HCT116 (cell line): ENCODE measurements around the gene CMPK1. TPM values are rescaled to one million over a fixed set of nuclear protein-coding genes. Genes with fewer than 3 reads are reported as not detected.
"Not testable (repeated sequence)": the region's sequence is repeated elsewhere in the genome, so short reads cannot be mapped to it uniquely, and the experiment has no call there.

Source experiments
- ATAC-seq: fragments of 200-7000 bp; cut with Tn5 transposase; 2 replicates; pipeline ENCODE4 v1.9.1; 2020; ENCODE audit warnings: mild to moderate bottlenecking, moderate library complexity
- BruUV-seq: library from RNA; stranded (reverse); fragments of 400-500 nt; replicated peaks from 2 replicates; lab custom pipeline; 2021; lab: Mats Ljungman, UMichigan
- CTCF ChIA-PET: fragments of 300-600 bp; sonication (Branson Sonifier 250); formaldehyde crosslinking; loops from one replicate; lab custom pipeline; 2021; ENCODE audit warnings: antibody characterized with exemption; lab: Charles Lee
- POLR2A ChIA-PET: fragments of 300-600, 350-600 bp; sonication (Branson Sonifier 250); formaldehyde crosslinking; loops from one replicate; lab custom pipeline; 2021; ENCODE audit warnings: antibody characterized with exemption; lab: Charles Lee
- RAD21 ChIA-PET, 2 experiments: fragments of 300-600 bp; sonication (Branson Sonifier 250); formaldehyde crosslinking; loops; one replicate each; lab custom pipeline; 2023; ENCODE audit warnings: low total read pairs in 2 of 2; ENCODE audit not compliant: uncharacterized antibody in 2 of 2, unreplicated experiment in 2 of 2, low non-redundant PET in 1 of 2; lab: Charles Lee
- DNase-seq: peaks from one replicate; pipeline ENCODE4 v3.0.0-alpha.2; 2010; ENCODE audit warnings: low read depth, low spot score
- H2AFZ ChIP-seq: fragments of 200-600 bp; shearing (Covaris generic), sonication (generic); 2 replicates; pipeline ENCODE4 v1.6.1; 2017; ENCODE audit warnings: low read depth, mixed run types, mixed read lengths, antibody characterized with exemption, low read length; ENCODE audit not compliant: poor library complexity, severe bottlenecking
- H3K27ac ChIP-seq: 2 replicates; pipeline ENCODE4 v1.5.1; 2012; ENCODE audit warnings: low read depth, low read length
- H3K27me3 ChIP-seq: fragments of 200-600 bp; sonication (generic); 2 replicates; pipeline ENCODE4 v1.6.1; 2016; ENCODE audit warnings: mixed run types, low read length, mixed read lengths; ENCODE audit not compliant: insufficient read depth
- H3K36me3 ChIP-seq, 2 experiments: fragments of 200-500 bp in 1 of 2; fragments of 200-600 bp in 1 of 2; sonication (Bioruptor generic) in 1 of 2; sonication (generic) in 1 of 2; 2 replicates each; pipeline versions ENCODE4 v1.5.1 to v1.6.1; 2014 to 2016; ENCODE audit warnings: low read length in 2 of 2, inconsistent platforms in 1 of 2, mixed read lengths in 1 of 2, mixed run types in 1 of 2; ENCODE audit not compliant: insufficient read depth in 2 of 2, control insufficient read depth in 1 of 2
- H3K4me1 ChIP-seq, 2 experiments: fragments of 200-600 bp in 1 of 2; sonication (generic) in 1 of 2; 2 replicates each; pipeline versions ENCODE4 v1.5.1 to v1.6.1; 2012 to 2017; ENCODE audit warnings: low read length in 2 of 2, inconsistent platforms in 1 of 2, mild to moderate bottlenecking in 1 of 2, mixed read lengths in 1 of 2, mixed run types in 1 of 2, moderate library complexity in 1 of 2; ENCODE audit not compliant: insufficient read depth in 2 of 2, control insufficient read depth in 1 of 2
- H3K4me2 ChIP-seq: fragments of 200-600 bp; sonication (generic); 2 replicates; pipeline ENCODE4 v1.6.1; 2017; ENCODE audit warnings: mixed run types, low read length, mixed read lengths
- H3K4me3 ChIP-seq, 2 experiments: fragments of 200-600 bp in 1 of 2; sonication (generic) in 1 of 2; replicated peaks in 1 of 2; 2 replicates each; pipeline ENCODE4 v1.5.1; 2011 to 2016; ENCODE audit warnings: low read length in 2 of 2, control low read depth in 1 of 2, low read depth in 1 of 2, mild to moderate bottlenecking in 1 of 2, mixed read lengths in 1 of 2, mixed run types in 1 of 2
- H3K79me2 ChIP-seq: fragments of 200-600 bp; sonication (generic); 2 replicates; pipeline ENCODE4 v1.6.1; 2017; ENCODE audit warnings: mild to moderate bottlenecking, mixed run types, low read length, moderate library complexity, mixed read lengths; ENCODE audit not compliant: insufficient read depth
- H3K9ac ChIP-seq: fragments of 200-600 bp; sonication (generic); 2 replicates; pipeline ENCODE4 v1.6.1; 2016; ENCODE audit warnings: low read length, mixed read lengths
- H3K9me2 ChIP-seq: fragments of 200-600 bp; sonication (generic), shearing (Covaris generic); 2 replicates; pipeline ENCODE4 v1.6.1; 2017; ENCODE audit warnings: mixed run types, mild to moderate bottlenecking, moderate library complexity; ENCODE audit not compliant: insufficient read depth
- H3K9me3 ChIP-seq, 2 experiments: fragments of 200-500 bp in 1 of 2; fragments of 200-600 bp in 1 of 2; sonication (Bioruptor generic) in 1 of 2; sonication (generic) in 1 of 2; 2 replicates each; pipeline ENCODE4 v1.6.1; 2014 to 2017; ENCODE audit warnings: low read length in 2 of 2, mixed read lengths in 2 of 2, inconsistent platforms in 1 of 2, low read depth in 1 of 2, mild to moderate bottlenecking in 1 of 2, mixed run types in 1 of 2, moderate library complexity in 1 of 2; ENCODE audit not compliant: control insufficient read depth in 1 of 2, insufficient read depth in 1 of 2
- H4K20me1 ChIP-seq: fragments of 200-600 bp; sonication (generic), shearing (Covaris generic); 2 replicates; pipeline ENCODE4 v1.6.1; 2017; ENCODE audit warnings: mixed run types, mild to moderate bottlenecking, moderate library complexity; ENCODE audit not compliant: insufficient read depth
- CBX3 ChIP-seq: IDR thresholded peaks from 2 replicates; pipeline ENCODE4 v1.6.1; 2012; ENCODE audit warnings: low read depth
- CEBPB ChIP-seq: IDR thresholded peaks from 2 replicates; pipeline ENCODE4 v1.6.1; 2012; ENCODE audit warnings: low read depth
- EGR1 ChIP-seq: IDR thresholded peaks from 2 replicates; pipeline ENCODE4 v1.6.1; 2012; ENCODE audit warnings: low read depth
- ELF1 ChIP-seq: IDR thresholded peaks from 2 replicates; pipeline ENCODE4 v1.6.1; 2012; ENCODE audit warnings: low read depth, borderline replicate concordance
- EZH2 ChIP-seq: fragments of 200-600 bp; sonication (generic); IDR thresholded peaks from 2 replicates; pipeline ENCODE4 v1.6.1; 2017; ENCODE audit warnings: antibody characterized with exemption, mixed run types
- EZH2phosphoT487 ChIP-seq: fragments of 200-600 bp; IDR thresholded peaks from 2 replicates; pipeline ENCODE4 v1.6.1; 2018; ENCODE audit warnings: antibody characterized with exemption, borderline replicate concordance
- FOSL1 ChIP-seq: IDR thresholded peaks from 2 replicates; pipeline ENCODE4 v1.6.1; 2012; ENCODE audit warnings: low read depth
- JUND ChIP-seq: IDR thresholded peaks from 2 replicates; pipeline ENCODE4 v1.6.1; 2012
- POLR2A ChIP-seq: IDR thresholded peaks from 2 replicates; pipeline ENCODE4 v1.7.0; 2011; ENCODE audit warnings: borderline replicate concordance; ENCODE audit not compliant: insufficient read depth, insufficient read length; ENCODE audit errors: extremely low read depth
- POLR2AphosphoS5 ChIP-seq: IDR thresholded peaks from 2 replicates; pipeline ENCODE4 v1.6.1; 2011; ENCODE audit warnings: mild to moderate bottlenecking, low read depth, low read length, moderate library complexity
- SIN3A ChIP-seq: IDR thresholded peaks from 2 replicates; pipeline ENCODE4 v1.6.1; 2012; ENCODE audit warnings: low read depth
- SP1 ChIP-seq: IDR thresholded peaks from 2 replicates; pipeline ENCODE4 v1.6.1; 2012; ENCODE audit warnings: low read depth
- SRF ChIP-seq: IDR thresholded peaks from 2 replicates; pipeline ENCODE4 v1.6.1; 2012; ENCODE audit warnings: low read depth
- TCF7L2 ChIP-seq: IDR thresholded peaks from 2 replicates; pipeline ENCODE4 v1.7.0; 2011; ENCODE audit warnings: borderline replicate concordance, inconsistent platforms; ENCODE audit not compliant: insufficient read depth, insufficient read length; ENCODE audit errors: extremely low read depth
- YY1 ChIP-seq: IDR thresholded peaks from 2 replicates; pipeline ENCODE4 v1.6.1; 2011; ENCODE audit warnings: low read length, low read depth, moderate library complexity, mild to moderate bottlenecking; ENCODE audit not compliant: insufficient replicate concordance; ENCODE audit errors: extremely low read depth
- ZFX ChIP-seq: fragments of 450-650 bp; IDR thresholded peaks from 2 replicates; pipeline ENCODE4 v1.6.1; 2017
- ZNF274 ChIP-seq: fragments of 200-500 bp; sonication (Bioruptor generic); IDR thresholded peaks from 2 replicates; pipeline ENCODE4 v1.6.1; 2014; ENCODE audit warnings: mild to moderate bottlenecking, low read depth, low read length, inconsistent platforms
- intact Hi-C: fragments of 100-400 bp; cut with micrococcal nuclease; formaldehyde crosslinking; loops from 2 replicates; pipeline ENCODE4 v1.10.0; 2022
- total RNA-seq: library from RNA; stranded (reverse); gene quantifications from one replicate; pipeline ENCODE4 v1.2.1, GENCODE V29; 2021; ENCODE audit not compliant: unreplicated experiment
- TF ChIP-seq, protein P1 (sequence below): IDR thresholded peaks from 2 replicates; pipeline ENCODE4 v1.6.1; 2012
- TF ChIP-seq, protein P2 (sequence below): IDR thresholded peaks from 2 replicates; pipeline ENCODE4 v1.6.1; 2012

Gene CMPK1
- total RNA-seq, 1 experiment from 2014 or later: 78.4 TPM

DNA sequence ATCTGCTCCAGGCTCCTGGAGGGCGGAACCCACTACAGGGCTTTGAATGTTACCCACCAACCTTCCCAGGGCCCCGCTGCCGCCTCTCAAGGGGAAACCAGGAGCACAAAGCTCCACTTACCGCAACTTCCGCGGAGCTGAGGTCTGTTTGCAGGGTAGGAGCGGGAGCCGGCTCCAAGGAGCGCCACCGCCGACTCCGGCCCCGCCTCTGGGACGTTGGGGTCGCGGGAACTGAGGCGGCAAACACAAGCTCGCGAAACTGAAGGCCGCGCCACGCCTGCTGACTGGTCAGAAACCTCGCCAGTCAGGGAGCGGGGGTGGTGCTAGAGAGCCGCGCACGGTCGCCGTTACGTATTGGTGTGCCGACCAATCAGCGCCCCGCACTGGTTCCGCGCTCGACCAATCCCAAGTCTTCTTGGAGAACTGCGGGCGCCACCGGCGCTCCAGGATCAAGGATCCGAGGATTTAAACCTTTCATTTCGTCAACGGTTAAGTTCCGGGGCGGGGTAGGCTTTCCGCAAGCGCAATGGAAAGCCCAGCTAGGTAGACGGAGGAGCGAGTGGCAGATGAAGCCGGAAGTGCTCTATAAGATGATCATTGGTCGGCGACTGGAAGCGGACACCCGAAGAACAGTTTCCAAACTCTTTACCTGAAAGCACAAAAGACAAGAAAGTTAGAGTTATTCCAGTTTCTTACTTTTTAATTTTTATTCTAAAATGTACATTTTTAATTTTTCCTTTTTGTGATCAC lies 19.5 kb upstream of the CMPK1 start, which contains the start of gene STIL (continued):
- no peak for TF ChIP-seq ZNF274
- TF ChIP-seq CEBPB: no peak
- TF ChIP-seq, protein P1, sequence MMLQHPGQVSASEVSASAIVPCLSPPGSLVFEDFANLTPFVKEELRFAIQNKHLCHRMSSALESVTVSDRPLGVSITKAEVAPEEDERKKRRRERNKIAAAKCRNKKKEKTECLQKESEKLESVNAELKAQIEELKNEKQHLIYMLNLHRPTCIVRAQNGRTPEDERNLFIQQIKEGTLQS: no peak
- peak; percentile 76; the same call in 1 of the 2 replicates for TF ChIP-seq ELF1
- TF ChIP-seq JUND: no peak

DNA sequence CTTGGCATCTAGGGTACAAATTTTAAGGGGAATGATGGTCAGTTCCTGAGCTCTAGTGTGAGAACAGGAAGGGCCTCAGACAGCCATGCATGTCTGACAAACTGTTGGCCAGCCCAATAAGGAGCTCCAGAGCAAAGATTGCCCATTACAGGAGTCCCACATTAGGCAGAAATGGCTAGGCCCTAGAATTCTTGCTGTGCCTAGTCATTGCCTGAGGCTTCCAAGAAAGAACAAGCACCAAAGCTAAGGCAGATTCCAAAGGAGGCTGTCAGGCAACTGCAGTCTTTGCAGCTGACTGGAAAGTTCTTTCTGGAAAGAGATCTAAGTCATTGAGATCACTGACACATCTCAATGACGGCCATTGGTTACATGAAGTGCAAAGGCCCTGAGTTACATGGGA lies 15.7 kb upstream of the CMPK1 start:
- TF ChIP-seq, protein P2, sequence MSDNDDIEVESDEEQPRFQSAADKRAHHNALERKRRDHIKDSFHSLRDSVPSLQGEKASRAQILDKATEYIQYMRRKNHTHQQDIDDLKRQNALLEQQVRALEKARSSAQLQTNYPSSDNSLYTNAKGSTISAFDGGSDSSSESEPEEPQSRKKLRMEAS: no peak
- TF ChIP-seq EZH2 (no peak), CBX3 (no peak), EGR1 (no peak), YY1 (no peak), EZH2phosphoT487 (no peak), ZFX (no peak), SP1 (no peak), CEBPB (no peak), POLR2A (no peak), FOSL1 (no peak), JUND (no peak), ZNF274 (no peak), SRF (no peak), POLR2AphosphoS5 (no peak), SIN3A (no peak), TCF7L2 (no peak)
- TF ChIP-seq, protein P1: no peak
- no TSS peak for BruUV-seq
- peaks cover 0 to 18% of the 10 kb centered on the region in 2 experiments; a peak in 3 of 4 replicates for H3K4me1 ChIP-seq

DNA sequence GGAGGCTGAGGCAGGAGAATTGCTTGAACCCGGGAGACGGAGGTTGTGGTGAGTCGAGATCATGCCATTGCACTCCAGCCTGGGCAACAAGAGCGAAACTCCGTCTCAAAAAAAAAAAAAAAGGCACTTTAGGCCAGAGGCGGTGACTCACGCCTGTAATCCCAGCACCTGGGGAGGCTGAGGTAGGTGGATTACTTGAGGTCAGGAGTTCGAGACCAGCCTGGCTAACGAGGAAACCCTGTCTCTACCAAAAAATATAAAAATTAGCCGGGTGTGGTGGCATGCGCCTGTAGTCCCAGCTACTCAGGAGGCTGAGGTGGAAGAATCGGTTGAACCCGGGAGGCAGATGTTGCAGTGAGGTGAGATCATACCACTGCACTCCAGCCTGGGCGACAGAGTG lies 13.6 kb upstream of the CMPK1 start:
- H3K79me2 ChIP-seq, H4K20me1 ChIP-seq, H3K9ac ChIP-seq, RAD21 ChIA-PET, DNase-seq, H3K4me3 ChIP-seq, H3K27me3 ChIP-seq, H3K36me3 ChIP-seq, H3K9me2 ChIP-seq, H2AFZ ChIP-seq, POLR2A ChIA-PET, H3K9me3 ChIP-seq, BruUV-seq, intact Hi-C loops, H3K4me2 ChIP-seq, CTCF ChIA-PET, ATAC-seq, H3K27ac ChIP-seq: not testable (repeated sequence)
- H3K4me1 ChIP-seq: peaks cover 0 to 19% of the 10 kb centered on the region in 2 experiments; a peak in 3 of 4 replicates

More for the DNA sequence above, 15.7 kb upstream of the CMPK1 start:
- ATAC-seq (no peak), DNase-seq (no peak)
- intact Hi-C loops: no loop called here
- Histone ChIP-seq H3K4me3 (no peak overlapping the region), H3K36me3 (no peaks in the 10 kb centered on the region), H2AFZ (peak overlapping the region; percentile 60), H3K9ac (no peak overlapping the region), H3K27me3 (no peaks in the 10 kb centered on the region), H4K20me1 (no peaks in the 10 kb centered on the region; the same call in 1 of the 2 replicates), H3K4me2 (no peak overlapping the region), H3K9me3 (no peaks in the 10 kb centered on the region), H3K27ac (no peak overlapping the region), H3K79me2 (peaks cover 10% of the 10 kb centered on the region), H3K9me2 (no peaks in the 10 kb centered on the region)
- POLR2A ChIA-PET: no interaction called here
- RAD21 ChIA-PET: no interaction called here
- CTCF ChIA-PET: interaction anchor here (1.2 to 2.5 kb wide), 4 partner anchors 11 to 139 kb away, joined by 3 to 15 read pairs (median 8); partner anchors contain the start of gene CMPK1
